ENCODE results near the gene MKKS.
A peak's percentile ranks its signal among the peaks of the same experiment; 100 is the strongest.
"Not testable (repeated sequence)": the region's sequence is repeated elsewhere in the genome, so short reads cannot be mapped to it uniquely, and the experiment has no call there.

The MKKS gene

DNA sequence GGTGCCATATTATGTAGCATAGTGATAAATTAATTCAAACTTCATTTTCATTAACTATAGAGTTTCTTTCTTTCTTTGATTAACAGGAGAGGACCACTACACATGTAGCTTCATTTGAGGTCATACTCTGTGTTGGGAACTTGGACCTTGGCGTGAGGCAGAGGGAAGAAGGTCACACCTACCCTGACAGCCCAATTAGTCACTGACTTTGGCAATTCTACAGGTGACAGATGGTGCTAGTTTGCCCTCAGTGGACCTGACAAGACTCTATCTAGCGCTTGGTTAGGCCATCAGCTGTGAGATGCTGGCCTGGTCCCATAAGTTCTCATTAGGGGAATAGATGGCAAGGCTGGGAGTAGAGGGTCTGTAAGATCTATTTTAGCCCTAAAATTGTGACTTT, 15.2 kb upstream of the MKKS start:
- no peak for DNase-seq (ENCODE audit: low read depth in 2 of 3, low spot score in 2 of 3)

DNA sequence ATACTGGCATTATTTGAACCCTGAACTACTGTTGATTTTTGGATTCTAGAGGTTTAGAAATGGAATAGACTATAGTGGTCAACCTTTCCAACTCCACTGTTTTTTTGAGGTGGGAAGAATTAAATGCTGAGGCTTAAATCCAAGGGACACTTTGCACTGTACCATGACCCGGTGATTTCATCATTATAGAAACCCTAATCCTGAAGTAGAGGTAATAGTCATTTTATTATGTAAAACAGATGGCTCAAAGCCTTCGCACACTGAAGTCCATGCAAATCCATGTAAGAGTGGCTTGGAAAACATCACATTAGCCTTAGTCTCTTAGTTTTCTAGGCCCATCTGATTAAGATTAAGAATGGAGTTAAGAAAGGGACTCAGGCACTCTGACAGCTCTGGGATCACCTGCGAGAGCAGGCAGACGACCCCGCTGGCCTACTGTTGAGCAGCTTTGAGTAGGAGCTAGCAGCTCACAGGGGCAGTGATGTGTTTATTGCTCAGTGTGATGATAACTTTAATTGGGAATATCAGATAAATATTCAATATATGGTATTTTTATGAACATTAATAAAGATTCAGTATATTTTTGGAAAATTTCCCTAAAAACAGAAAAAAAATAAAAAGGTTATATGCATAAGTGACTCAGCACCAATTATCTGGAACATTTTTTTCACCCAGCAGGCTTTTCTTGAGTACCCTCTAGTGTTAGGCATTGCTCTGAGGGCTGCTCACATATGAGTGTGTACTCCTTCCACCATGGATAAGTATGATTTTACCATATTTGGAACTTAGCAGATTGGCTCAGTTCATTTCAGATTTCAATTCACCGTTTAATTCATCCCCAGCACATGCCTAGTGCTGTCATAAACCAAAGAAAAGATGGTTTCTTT, 14.5 kb upstream of the MKKS start:
- no peak for DNase-seq (ENCODE audit: low read depth in 2 of 3, low spot score in 2 of 3)

DNA sequence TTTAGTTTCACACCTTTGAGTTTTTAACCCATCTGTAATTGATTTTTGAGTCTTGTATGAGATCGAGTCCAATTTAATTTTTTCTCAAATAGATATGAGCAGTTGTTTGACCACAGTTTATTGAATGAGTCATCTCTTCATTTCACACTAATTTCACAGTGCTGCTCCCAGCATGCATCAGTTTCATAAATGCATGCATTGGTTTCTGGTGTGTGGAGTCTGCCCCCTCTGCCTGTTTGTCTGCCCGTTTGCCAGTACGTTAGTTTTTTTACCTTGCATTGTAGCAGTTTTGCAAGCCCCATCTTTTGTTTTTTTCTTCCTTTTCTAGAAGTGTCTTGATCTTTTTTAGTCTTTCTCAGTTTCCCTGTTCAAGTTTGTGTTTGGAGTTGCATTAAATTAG, 13.0 kb upstream of the MKKS start:
- DNase-seq (ENCODE audit: low read depth in 2 of 3, low spot score in 2 of 3), result no peak

DNA sequence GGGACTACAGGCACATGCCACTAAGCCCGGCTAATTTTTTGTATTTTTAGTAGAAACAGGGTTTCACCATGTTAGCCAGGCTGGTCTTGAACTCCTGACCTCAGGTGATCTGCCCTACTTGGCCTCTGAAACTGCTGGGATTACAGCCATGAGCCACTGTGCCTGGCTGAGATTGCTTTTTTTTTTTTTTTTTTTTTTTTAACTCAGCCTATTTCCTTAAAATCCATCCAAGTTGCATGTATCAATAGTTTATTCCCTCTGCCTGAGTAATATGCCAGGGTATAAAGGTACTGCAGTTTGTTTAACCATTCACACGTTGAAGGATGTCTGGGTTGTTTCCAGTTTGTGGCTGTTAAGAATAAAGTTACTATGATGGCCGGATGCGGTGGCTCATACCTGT, 11.7 kb upstream of the MKKS start:
- no peak for DNase-seq (ENCODE audit: low read depth in 2 of 3, low spot score in 2 of 3)

DNA sequence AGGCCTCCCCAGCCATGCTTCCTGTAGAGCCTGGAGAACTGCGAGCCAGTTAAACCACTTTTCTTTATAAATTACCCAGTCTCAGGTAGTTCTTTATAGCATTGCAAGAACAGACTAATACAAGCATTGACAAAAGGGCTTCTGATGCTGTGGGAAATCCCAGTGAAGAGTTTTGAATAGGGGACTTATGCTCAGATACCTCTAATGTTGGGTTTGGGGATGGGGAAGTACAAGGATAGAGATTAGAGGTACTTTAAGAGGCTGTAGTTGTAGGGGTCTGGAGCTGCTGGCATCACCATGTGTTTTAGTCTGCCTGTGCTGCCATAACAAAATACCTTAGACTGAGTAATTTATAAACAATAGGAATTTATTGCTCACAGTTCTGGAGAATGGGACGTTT, 9.9 kb upstream of the MKKS start:
- DNase-seq (ENCODE audit: low read depth in 2 of 3, low spot score in 2 of 3), result no peak

DNA sequence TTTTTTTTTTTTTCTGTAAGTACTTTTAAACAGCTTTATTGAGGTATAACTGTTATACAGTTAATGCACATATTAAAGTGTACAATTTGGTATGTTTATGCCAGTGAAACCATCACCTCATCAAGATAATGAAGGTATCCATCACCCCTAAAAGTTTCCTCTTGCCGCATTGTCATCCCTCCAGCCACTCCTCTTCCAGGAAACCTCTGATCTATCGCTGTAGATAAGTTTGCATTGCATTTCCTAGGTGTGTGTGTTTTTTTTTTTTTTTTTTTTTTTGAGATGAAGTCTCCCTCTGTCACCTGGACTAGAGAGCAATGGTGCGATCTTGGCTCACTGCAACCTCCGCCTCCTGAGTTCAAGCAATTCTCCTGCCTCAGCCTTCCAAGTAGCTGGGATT, 4.2 kb upstream of the MKKS start:
- DNase-seq (ENCODE audit: low read depth in 2 of 3, low spot score in 2 of 3), result no peak

DNA sequence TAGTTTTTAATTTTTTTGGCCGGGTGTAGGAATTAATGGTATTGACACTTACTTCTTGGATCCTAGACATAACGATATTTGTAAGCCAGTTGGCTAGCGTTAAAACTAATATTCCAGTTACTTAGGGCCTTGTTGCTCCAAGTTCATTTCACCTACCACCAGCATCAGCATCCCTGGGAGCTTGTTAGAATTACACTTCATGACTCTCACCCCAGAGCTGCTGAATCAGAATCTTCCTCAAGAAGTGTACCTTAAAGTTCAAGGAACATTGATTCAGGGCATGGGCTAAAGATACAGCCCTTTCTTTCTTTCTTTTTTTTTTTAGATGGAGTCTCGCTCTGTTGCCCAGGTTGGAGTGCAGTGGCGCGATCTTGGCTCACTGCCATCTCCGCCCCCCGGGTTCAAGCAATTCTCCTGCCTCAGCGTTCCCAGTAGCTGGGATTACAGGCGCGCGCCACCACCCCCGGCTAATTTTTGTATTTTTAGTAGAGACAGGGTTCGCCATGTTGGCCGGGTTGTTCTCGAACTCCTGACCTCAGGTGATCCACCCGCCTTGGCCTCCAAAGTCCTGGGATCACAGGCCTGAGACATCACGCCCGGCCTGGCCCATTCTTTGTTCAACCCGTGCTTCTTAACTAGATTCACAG, 2.2 kb upstream of the MKKS start:
- no peak for DNase-seq (ENCODE audit: low read depth in 2 of 3, low spot score in 2 of 3)

DNA sequence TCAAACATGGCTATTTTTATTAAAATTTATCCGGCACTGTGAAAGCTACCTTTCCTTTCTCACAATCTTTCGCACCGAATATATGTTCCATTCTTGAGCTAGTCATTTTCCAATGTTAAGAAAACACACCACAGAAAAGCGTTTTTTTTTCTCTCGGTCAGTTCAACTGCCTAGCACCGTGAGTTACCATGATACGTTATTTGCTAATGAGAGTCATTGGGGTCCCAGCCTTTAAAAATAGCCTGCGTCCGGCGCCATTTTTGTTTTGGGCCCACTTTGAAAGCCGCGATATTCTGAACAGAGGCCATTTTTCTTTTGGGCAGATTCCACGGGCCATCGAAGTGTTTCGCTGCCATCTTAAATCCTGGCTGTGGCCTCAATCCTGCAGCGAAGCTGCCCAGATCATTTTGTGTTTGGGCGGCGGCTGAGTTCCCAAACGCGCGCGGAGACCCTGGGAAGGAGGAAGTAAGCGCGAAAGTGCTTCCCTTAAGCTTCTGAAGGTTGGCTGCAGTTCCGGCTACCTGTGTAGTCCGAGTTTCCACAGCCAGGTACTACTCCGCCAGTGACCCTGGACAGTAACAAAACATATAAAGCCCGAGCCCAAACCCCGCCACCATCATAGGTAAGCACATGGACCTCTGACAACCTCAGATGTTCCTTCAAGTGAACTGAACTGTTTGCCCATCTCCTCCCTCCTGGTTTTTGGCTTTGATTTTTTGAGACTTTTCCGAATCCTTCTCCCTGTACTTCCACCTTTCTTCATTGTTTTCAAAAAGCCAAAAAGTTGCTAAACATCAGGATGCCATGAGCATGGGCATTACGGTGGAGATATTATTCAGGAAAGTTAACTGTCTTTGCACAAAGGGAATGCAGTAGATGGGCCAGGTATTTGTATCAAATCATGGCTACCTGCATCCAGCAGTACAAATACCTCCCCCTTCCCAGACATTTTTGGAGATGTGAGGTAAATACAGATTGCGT, 1.1 kb upstream of the MKKS start, which contains the start of gene SLX4IP:
SLX4IP (plus strand) TSS at position 474 of the 981 bp plus-strand sequence. CDS start 22,900 bp downstream, outside the sequence.
- DNase-seq (ENCODE audit: low read depth in 2 of 3, low spot score in 2 of 3), result peak; percentile 48 to 66 (median 54)

DNA sequence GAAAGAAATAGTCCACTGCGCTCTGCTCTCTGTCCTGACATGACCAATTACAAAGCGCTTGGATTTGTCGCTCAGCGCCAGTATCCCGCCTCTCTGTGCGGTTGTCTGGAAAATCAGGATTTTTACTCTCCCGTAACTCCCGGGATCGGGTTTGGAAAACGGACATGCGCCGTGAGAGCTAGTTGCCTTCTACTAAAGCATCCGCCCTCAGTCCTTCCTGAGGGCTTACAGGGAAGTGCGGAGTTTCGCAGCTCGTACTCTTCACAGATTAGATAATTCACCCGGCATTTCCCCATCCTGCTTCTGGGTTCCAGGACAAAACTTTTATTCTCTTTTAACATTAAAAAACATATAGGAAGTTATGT, 427 bp upstream of the MKKS start:
- peak; percentile 26 to 42 (median 34) for DNase-seq (ENCODE audit: low read depth in 2 of 3, low spot score in 2 of 3)

DNA sequence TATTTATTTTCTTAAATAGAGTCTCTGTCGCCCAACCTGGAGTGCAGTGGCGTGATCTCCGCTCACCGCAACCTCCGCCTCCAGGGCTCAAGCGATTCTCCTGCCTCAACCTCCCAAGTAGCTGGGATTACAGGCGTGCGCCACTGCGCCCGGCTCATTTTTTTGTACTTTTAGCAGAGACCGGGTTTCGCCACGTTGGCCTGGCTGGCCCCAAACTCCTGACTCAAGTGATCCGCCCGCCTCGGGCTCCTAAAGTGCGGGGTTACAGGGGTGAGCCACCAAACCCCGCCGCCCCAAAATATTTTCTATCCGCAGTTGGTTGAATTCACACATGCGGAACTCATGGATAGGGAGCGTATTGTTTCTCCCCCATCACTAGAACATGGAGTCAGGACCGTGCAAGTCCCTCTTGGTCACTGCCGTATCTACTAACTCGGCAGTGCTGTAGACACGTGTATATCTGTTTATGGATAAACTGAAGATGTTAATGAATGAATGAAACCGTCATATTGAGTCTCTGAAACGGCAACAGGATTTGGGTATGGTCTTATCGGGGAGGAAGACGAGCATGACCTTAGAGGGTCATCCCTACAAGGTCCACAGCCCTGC, 904 bp downstream of the MKKS start:
- no peak for DNase-seq (ENCODE audit: low read depth in 2 of 3, low spot score in 2 of 3)

DNA sequence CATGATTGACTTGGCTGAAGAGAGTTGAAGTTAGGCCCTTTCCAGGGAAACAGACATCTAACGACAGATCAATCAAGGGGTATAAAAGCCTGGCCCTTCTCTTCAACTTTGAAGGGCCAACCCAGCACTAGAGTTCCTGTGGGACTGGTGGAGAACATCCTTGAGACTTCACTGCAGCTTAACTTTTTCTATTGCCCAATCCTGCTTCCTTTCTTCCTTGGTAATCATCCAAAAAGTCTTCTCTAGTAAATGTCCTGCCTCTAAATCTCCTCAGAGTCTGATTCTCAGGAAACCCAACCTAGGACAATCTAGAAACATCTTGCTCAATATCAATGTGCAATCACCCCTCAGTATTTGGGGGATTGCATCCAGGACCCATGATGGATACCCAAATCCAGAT, 1.9 kb downstream of the MKKS start:
- DNase-seq (ENCODE audit: low read depth in 2 of 3, low spot score in 2 of 3), result no peak

DNA sequence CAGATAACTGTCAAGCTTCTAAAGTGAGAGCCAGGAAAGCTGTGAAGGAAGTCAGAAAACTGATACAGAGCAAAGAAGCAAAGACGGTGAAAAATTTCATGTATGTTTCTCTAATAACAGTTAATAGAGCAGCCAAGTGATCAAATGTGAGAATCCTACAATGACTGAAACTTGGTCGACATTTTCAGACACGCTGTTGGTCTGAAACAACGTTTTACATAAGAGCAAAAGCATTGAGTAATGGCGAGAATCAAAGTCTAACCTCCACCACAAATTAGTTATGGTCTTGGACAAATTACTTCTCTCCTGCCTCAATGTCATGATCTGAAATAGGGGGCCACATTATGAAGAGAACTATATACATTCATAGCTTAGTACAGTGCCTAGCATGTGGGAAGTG, 3.3 kb downstream of the MKKS start:
- no peak for DNase-seq (ENCODE audit: low read depth in 2 of 3, low spot score in 2 of 3)

DNA sequence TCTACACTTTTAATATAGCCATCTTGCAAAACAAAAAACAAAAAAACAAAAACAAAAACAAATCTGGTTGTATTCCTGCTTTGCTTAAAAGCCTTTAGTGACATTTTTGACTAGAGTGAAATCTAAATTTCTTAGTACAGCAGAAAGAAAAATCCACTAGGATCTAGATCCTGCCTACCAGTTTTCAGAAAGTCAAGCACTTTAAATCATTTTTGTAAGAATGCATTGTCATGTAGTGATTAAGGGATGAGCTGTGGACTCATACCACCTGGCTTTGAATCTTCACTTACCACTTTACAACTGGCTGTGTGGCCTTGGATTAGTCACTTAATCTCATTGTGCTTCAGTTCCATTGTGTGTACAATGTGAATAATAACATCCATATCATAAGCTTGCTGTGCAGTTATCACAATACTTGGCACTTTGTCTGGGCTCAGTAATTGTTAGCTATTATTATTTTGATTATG, 4.0 kb downstream of the MKKS start:
- no peak for DNase-seq (ENCODE audit: low read depth in 2 of 3, low spot score in 2 of 3)

DNA sequence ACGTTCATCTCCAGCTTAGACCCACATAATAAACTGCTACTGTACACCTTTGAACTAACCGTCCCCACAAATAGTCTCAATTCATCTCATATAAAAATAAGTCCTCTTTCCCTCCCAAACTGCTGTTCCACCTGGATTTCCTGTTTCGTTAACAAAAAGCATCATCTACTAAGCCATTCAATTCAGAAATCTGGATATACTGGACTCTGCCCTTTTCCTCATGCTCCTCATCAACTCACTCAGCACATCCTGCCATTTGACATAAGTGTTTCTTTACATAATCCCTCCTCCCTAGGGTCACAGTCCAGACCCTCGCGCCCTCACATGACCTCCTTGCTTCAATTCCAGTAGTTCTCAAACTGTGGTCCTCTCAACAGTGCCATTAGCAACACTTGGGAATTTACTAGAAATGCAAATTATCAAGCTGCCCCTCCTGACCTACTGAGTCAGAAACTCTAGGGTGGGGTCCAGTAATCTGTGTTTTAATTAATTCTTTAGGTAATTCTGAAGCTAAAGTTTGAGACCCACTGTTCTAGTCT, 4.5 kb downstream of the MKKS start:
- no peak for DNase-seq (ENCODE audit: low read depth in 2 of 3, low spot score in 2 of 3)

DNA sequence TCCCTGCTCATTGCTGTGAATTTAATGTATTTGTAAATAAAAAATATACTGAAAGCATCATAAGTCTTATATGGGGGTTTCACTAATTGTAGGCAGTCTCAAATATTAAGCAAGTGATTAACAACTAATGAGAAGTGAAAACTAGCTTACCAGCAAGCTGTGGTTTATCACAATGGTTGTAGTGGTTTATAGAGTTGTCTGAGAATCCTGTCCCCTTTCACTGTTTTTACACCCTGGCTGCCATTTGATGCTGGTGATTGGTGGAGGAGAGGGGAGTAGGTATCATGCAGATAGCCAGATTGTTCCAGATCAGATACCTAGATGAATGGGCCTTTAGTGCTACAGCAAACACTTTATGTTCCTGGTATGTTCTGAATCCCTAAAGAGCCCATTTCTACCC, 6.0 kb downstream of the MKKS start:
- DNase-seq (ENCODE audit: low read depth in 2 of 3, low spot score in 2 of 3), result no peak

DNA sequence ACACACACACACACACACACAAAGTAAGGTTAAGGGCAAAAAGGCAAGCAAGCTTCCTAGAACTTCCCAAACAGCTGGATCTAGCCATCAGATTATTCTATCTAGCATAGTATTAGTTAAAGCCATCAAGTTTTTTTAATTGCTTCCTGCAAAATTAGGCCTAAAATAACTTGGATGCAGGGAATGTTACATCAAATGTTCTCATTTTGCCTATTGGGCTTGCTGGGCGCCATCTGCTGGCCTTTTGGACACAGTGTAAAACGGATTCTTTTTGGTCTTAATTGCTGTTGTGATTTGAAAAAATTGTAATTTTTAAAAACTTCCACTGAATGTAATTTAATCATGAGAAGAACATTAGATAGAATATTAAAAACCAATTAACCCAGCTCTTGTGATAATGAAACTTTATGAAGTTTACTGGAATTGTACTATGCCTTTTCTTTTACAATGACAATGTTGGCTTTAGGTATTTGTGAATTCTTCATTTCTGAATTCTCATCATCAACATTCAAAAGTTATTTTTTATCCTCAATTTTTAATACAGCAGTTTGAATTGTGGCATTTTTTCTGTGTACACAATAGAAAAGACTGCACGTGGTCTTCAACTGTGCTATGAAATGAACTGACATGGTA, 6.8 kb downstream of the MKKS start:
- no peak for DNase-seq (ENCODE audit: low read depth in 2 of 3, low spot score in 2 of 3)

DNA sequence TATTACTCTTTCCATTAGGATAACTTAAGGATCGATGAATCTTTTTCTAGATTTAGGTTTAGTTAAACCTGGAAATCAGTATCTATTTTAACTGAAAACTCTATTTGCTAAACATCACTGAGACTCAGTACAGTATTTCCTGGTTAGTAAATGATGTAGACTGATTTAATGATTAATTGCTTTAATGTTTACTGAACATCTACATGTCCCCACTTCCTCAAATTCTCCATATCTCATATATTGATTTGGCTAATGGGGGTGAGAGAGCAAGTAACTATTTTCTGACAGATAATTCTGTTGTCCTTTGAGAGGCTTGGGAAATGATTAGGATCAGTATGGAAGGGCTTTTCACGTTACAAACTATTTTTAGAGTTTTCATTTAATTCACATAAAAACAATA, 10.3 kb downstream of the MKKS start:
- DNase-seq (ENCODE audit: low read depth in 2 of 3, low spot score in 2 of 3), result no peak

DNA sequence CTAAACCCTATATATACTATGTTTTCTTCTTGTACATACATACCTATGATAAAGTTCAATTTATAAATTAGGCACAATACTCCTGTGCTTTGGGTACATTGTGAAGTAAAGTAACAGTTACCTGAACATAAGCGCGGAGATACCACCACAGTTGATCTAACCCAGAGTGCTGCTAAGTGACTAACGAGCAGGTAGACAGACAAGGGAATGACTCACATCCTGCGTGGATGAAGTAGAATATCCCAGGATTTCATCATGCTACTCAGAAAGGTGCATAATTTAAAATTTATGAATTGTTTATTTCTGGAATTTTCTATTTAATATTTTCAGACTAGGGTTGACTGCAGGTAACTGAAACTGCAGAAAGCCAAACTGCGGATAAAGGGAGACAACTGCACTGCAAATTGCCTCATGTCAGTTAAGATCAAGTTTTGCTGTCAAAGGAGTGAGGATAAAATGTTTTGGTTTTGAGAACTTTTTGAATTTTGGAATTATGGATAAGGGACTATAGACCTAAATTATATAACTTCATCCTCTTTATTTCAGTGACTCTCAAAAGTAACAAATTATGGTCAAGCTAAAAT, 14.4 kb downstream of the MKKS start:
- DNase-seq (ENCODE audit: low read depth in 2 of 3, low spot score in 2 of 3), result no peak

DNA sequence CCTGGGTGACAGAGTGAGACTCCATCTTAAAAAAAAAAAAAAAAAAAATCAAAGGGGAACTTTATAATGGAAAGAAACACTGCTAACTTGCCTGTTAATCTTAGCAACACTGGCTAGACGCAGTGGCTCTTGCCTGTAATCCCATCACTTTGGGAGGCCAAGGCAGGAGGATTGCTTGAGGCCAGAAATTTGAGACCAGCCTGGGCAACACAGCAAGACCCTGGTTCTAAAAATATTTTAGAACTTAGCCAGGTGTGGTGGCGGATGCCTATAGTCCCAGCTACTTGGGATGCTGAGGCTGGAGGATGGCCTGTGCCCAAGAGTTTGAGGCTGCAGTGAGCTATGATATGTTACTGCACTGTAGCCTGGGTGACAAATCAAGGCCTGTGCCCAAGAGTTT, 16.8 kb downstream of the MKKS start:
- DNase-seq (ENCODE audit: low read depth in 2 of 3, low spot score in 2 of 3), result not testable (repeated sequence)
